KOPT-K1 (cell line): ENCODE measurements around the gene FBXL14.

ENCODE experiments used
- H3K27ac ChIP-seq: fragments of 200-600 bp; sonication (generic); 2 replicates; pipeline ENCODE4 v1.5.1; 2016; ENCODE audit warnings: antibody characterized with exemption, mild to moderate bottlenecking, low read depth, low read length; ENCODE audit not compliant: poor library complexity, severe bottlenecking
- H3K36me3 ChIP-seq: fragments of 200-600 bp; sonication (generic); 2 replicates; pipeline ENCODE4 v1.5.1; 2017; ENCODE audit warnings: antibody characterized with exemption, mild to moderate bottlenecking, low read length, moderate library complexity; ENCODE audit not compliant: insufficient read depth
- H3K9me3 ChIP-seq: fragments of 200-600 bp; sonication (generic); 2 replicates; pipeline ENCODE4 v1.5.1; 2017; ENCODE audit warnings: antibody characterized with exemption, low read length, mild to moderate bottlenecking; ENCODE audit not compliant: insufficient read depth, poor library complexity, severe bottlenecking

Gene FBXL14

DNA sequence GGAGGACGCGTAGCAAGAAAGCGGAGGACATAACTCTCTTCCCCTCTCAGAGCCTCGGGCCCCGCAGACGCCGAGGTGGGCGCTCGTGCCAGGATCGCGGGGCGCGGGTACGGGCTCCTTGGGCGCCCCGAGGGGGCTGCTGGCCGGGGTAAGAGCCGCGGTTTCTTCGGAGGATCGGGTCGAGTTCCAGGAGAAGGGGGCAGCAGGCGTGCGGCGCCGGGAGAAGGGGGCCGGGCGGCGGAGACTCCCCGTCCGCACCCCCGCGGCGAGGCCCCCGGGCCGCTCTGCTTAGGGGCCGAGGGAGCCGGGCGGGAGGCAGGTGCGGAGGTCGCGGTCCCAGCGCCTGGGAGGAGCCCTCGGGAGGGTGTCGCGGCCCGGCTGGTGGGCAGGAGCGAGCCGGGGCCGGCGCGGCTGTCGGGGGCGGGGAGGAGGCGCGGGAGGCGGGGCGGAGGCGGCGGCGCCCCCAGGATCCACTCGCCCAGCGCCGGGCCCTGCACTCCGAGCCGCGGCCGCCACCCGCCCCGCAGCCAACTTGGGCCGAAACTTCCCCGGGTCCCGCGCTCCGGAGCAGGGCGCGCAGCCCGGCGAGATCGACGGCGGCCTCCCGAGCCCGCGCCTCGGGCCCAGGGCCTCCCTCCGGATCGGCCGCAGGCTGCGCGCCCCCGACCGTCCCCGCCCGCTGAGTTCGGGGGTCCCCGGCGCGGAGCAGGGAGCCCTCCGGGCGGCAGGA is 64.4 kb downstream of the FBXL14 start:
- Histone ChIP-seq H3K36me3 (no peaks in the 10 kb centered on the region), H3K27ac (no peak overlapping the region), H3K9me3 (no peaks in the 10 kb centered on the region)

DNA sequence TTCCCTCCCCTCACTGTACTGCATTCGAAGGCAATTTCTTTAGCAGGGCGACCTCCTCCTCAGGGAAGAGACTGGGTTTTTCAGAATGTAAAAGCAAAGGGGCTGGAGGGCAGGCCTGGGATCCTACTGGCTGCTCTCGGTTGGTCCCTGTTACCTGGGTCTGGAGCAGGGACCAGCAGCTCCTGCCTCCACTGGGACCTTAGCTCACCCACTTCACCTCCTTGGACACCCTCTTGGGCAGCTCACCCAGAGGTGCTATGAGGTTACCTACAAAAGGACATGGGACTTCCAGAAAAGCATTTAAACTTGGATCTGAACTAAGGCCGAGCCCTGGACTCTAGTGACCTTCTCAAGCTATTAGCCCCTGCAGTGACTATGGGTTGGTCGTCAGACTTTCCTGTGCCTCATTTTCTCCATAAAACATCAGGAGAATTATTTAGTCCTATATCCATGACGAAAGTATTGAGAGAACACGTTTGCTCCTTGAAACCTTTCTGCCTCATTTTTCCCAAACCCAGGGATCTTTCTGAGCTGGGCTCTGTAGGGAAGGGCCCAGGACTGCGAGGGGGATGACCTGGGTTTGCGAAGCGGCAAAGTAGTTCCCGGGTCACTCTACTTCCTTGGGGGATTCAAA is 65.0 kb downstream of the FBXL14 start:
- H3K9me3 ChIP-seq: no peaks in the 10 kb centered on the region
- H3K36me3 ChIP-seq: no peaks in the 10 kb centered on the region
- no peak overlapping the region for H3K27ac ChIP-seq

DNA sequence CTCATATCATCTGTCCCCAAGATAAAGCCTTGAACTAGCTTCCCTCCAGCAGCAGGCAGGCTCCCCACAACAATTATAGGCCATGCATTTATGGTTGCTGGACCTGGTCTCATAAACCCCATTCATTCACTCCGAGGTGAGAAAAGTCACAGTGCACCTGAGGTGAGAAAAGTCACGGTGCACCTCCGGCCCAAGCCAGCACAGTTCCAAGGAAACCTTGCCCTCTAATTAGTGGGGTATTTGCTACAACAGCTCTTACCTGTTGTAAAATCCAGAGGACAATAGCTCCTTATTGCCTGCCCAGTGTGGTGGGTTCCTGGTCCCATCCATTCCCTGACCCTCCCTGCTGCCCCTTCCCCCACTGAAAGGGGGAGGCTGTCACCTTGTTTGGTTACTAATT is 65.6 kb downstream of the FBXL14 start:
- Histone ChIP-seq H3K9me3 (no peaks in the 10 kb centered on the region), H3K36me3 (no peaks in the 10 kb centered on the region), H3K27ac (no peak overlapping the region)

DNA sequence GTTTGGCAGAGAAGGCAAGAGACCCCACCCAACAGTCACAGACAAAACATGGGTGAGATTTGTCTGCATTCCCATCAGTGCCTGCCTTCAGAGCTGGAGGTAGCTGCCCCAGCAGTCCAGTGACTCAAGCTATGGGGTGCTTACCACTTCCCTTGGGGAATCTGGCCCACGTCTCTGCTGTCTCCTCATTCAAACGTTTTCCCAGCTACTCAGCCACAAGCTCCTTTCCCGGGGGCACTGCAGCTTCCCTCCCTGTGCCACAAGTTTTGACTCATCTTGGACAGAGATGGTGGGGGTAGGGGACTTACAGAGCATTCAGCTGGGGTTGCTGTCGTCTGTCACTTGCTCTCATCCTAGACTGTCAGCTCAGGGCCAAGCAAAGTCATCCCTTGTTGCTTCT is 66.6 kb downstream of the FBXL14 start:
- Histone ChIP-seq H3K9me3 (no peaks in the 10 kb centered on the region), H3K27ac (no peak overlapping the region)

DNA sequence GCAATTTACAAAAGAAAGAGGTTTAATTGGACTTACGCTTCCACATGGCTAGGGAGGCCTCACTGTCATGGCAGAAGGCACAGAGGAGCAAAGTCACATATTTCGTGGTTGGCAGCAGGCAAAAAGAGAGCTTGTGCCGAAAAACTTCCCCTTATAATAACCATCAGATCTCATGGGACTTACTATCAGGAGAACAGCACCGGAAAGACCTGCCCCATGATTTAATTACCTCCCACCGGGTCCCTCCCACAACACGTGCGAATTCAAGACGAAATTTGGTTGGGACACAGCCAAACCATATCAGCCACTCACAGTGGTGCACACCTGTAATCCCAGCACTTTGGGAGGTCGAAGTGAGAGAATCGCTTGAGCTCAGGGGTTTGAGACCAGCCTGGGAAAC is 68.5 kb downstream of the FBXL14 start:
- Histone ChIP-seq H3K36me3 (no peaks in the 10 kb centered on the region), H3K27ac (no peak overlapping the region), H3K9me3 (no peaks in the 10 kb centered on the region)

More for the DNA sequence above, 66.6 kb downstream of the FBXL14 start:
- no peaks in the 10 kb centered on the region for H3K36me3 ChIP-seq

DNA sequence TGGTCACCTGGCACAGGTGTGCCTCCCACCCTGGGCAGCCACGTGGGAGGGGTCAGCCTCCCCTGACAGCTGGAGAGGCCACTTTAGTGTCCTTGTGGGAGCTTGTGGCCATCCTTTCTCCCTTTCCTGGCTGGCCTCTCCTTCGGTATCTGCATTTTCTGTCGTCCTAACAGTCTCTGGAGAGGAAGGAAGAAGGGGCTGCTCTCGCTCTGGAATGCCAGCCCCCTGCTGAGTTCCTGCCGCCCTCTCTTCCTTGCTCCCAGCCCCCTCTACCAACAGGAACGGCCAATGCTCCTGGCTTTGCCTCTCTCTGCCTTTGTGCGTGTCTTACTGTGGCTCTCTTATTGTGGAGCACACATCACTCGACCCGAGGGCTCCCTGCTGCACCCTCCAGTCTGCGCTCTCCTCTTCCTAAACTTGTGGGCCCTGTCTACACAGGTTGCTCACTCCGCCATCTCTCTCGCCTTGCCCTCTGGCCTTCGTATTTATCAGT is 70.8 kb downstream of the FBXL14 start:
- Histone ChIP-seq H3K27ac (no peak overlapping the region), H3K36me3 (no peaks in the 10 kb centered on the region), H3K9me3 (no peaks in the 10 kb centered on the region)

DNA sequence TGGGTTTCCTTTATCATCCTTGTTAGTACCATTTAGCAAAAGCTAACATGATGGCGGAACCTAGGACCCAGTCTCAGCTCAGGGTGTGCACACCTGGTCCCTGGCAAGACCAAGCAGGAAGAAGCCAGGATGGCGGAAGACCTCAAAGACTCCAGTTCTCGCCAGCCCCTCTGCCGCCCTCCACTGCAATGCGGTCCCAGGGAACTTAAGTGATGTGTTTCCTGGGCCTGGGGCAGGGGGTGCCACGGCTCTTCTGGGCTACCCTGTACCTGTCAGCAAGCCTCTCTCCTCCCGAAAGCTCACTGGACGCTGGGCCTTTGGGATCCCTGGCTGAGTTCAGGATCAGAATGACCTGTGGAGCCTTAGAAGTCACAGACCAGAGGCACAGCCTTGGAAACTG is 71.3 kb downstream of the FBXL14 start:
- Histone ChIP-seq H3K36me3 (no peaks in the 10 kb centered on the region), H3K9me3 (no peaks in the 10 kb centered on the region), H3K27ac (no peak overlapping the region)

DNA sequence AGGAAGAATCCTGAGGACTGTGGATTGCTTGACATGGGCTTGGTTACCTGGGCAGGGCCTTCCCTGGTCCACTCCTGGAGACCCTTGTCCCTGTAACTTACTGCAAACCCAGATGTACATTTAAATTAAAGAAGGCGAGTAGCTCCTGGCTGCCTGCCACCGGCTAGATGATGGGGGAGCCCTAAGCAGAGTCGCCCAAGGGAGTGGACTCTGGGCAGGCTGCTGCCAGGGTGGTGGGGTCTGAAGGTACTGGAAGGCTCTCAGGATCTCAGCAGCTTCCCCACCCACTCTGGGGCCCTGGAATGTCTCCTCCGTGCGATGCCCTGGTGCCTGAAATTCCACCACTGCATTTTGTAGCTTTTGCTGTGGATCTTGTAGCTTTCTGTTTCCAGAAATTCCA is 74.7 kb downstream of the FBXL14 start:
- Histone ChIP-seq H3K36me3 (no peaks in the 10 kb centered on the region), H3K27ac (no peak overlapping the region), H3K9me3 (peaks cover 14% of the 10 kb centered on the region)

DNA sequence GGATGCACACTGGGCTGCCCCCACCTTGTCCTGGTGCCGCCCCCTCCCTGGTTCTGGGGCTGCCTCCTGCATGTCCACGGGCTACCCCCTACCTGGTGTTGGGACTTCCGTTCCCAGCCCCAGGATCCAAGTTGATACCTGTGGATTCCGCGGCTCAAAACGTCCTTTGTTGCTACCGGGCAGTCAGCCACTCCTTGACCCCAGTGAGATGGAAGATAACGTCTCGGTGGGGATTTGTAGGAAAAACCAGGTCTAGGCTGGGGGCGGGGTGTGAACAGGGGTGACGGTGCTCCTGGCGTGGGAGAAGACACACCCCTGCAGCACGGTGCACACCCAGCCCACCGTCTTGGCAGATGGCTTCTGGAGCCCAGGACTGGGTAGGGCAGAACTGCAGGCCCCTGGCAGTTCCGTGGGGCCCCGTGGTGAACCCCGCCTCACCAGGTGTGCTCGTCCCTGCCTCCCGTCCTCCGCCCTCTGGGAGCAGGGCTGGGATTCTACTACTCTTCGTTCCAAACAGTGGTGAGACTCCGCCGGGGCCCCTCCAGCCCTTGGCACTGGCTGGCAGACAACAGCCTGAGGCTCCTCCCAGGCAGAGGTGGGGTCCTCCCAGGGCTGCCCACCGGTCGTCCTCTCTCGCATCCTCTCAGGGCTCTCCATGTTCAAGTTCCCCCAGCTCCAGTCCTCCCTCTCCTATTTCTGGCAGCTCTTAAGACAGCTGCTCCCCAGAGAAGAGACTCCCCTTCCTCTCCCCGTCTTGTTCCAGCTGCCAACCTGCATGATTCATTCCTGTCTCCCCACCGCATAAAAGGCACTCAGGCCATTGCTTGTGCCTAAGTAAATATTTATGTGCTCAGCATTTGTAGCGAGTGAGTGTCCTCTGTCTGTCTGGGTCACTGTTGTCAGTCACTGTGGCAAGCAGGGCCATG is 75.5 kb downstream of the FBXL14 start:
- no peaks in the 10 kb centered on the region for H3K36me3 ChIP-seq
- no peak overlapping the region for H3K27ac ChIP-seq
- H3K9me3 ChIP-seq: peaks cover 18% of the 10 kb centered on the region

DNA sequence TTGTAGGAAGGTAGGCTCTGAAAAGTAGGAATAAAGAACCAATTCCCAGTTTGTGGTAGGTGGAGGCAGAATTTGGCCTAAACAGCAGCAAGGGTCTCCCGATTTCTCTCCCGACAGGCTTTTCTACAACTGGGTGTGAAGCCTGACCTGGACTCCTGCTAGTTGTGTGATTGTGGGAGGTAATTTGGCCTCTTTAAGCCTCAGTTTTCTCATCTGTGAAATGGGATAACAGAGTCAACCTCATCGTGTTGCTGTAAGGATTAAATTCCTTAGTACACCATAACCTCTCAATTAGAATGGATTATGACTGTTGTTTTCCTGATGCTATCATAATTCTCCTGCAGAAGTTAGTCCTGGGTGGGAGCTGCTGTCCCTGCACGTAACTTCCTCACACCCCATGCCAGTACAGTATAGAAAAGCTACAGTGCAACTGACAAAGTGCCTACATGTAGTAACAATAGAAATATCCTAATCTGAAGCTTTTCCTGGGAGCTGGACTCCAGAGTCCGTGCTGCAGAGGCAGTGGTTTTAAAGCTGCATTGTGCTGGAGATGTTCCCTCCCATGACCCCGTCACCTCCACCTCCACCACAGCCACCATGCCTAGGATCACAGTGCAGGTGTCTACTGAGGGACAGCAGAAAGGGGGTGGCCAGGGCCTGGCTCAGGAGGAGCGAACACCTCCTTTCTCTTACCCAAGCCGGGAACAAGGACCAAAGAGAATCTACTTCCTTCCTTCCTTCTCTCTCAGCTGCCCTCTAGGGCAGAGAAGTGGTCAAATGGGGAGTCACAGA is 76.5 kb downstream of the FBXL14 start:
- Histone ChIP-seq H3K36me3 (no peaks in the 10 kb centered on the region), H3K9me3 (peaks cover 18% of the 10 kb centered on the region), H3K27ac (no peak overlapping the region)

DNA sequence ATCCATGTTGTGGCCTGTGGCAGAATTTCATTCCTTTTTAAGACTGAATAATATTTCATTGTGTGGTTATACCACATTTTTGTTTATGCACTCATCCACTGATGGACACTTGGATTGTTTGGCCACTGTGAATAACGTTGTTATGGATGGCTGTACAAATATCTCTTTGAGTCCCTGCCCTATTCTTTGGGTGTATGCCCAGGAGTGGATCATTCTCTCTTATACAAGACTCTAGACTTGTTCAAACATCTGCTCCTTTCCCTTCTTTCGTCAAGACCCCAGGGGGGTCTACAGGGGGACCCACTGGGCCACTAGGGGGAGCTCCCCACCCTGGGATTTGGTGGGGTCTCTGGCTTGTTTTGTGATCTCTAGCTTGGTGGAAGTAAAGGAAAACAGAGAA is 77.4 kb downstream of the FBXL14 start:
- H3K9me3 ChIP-seq: peaks cover 18% of the 10 kb centered on the region
- H3K27ac ChIP-seq: no peak overlapping the region
- no peaks in the 10 kb centered on the region for H3K36me3 ChIP-seq
